HG03354 (cell line): ENCODE data around the gene ZSCAN18.

Experiments
- ATAC-seq: cut with Tn5 transposase; IDR thresholded peaks from one replicate; pipeline ENCODE4 v1.9.1; 2021; ENCODE audit warnings: mild to moderate bottlenecking; ENCODE audit not compliant: unreplicated experiment, poor library complexity, severe bottlenecking

ZSCAN18 gene

GRCh38 chr19:58045411-58046050 lies 52.5 kb downstream of the ZSCAN18 start:
- no peak for ATAC-seq

GRCh38 chr19:58044886-58045285 lies 53.1 kb downstream of the ZSCAN18 start:
- no peak for ATAC-seq

GRCh38 chr19:58044391-58044790 lies 53.6 kb downstream of the ZSCAN18 start:
- ATAC-seq: no peak

GRCh38 chr19:58042495-58043340 lies 55.3 kb downstream of the ZSCAN18 start:
- no peak for ATAC-seq

GRCh38 chr19:58040751-58041525 lies 57.1 kb downstream of the ZSCAN18 start:
- ATAC-seq: no peak

- ATAC-seq: no peak
These were observed 59.3 kb downstream of the ZSCAN18 start for GRCh38 chr19:58038688-58039204.

- ATAC-seq: no peak
These were observed 59.9 kb downstream of the ZSCAN18 start for GRCh38 chr19:58037927-58038687.

GRCh38 chr19:58035863-58036262 lies 62.2 kb downstream of the ZSCAN18 start:
- no peak for ATAC-seq

GRCh38 chr19:58034477-58034793 lies 63.6 kb downstream of the ZSCAN18 start:
- ATAC-seq: no peak
